Measurements from ENCODE around the gene ACSS1.

Gene ACSS1

GRCh38 chr20:25048519-25048952 is 9.4 kb downstream of the ACSS1 start:
- FAIRE-seq, result no peak

GRCh38 chr20:25047766-25048165 is 10.2 kb downstream of the ACSS1 start:
- FAIRE-seq (no peak), DNase-seq (ENCODE audit: insufficient read length, low spot score) (no peak)

More at GRCh38 chr20:25048519-25048952, 9.4 kb downstream of the ACSS1 start:
- no peak for DNase-seq (ENCODE audit: insufficient read length, low spot score)

GRCh38 chr20:25046736-25047666 is 10.9 kb downstream of the ACSS1 start:
- FAIRE-seq (no peak), DNase-seq (ENCODE audit: insufficient read length, low spot score) (no peak)

GRCh38 chr20:25046181-25046641 is 11.7 kb downstream of the ACSS1 start:
- DNase-seq (ENCODE audit: insufficient read length, low spot score) (no peak), FAIRE-seq (no peak)

GRCh38 chr20:25045343-25045712 is 12.6 kb downstream of the ACSS1 start:
- DNase-seq (ENCODE audit: insufficient read length, low spot score) (no peak), FAIRE-seq (no peak)

- no peak for DNase-seq (ENCODE audit: insufficient read length, low spot score)
- no peak for FAIRE-seq
Measured at GRCh38 chr20:25044660-25045342, 13.1 kb downstream of the ACSS1 start.

- no peak for FAIRE-seq
Measured at GRCh38 chr20:25044261-25044560, 13.7 kb downstream of the ACSS1 start.

GRCh38 chr20:25043499-25044260 is 14.3 kb downstream of the ACSS1 start:
- DNase-seq (ENCODE audit: insufficient read length, low spot score) (no peak), FAIRE-seq (no peak)

More at GRCh38 chr20:25044261-25044560, 13.7 kb downstream of the ACSS1 start:
- DNase-seq (ENCODE audit: insufficient read length, low spot score), result no peak

- no peak for FAIRE-seq
- no peak for DNase-seq (ENCODE audit: insufficient read length, low spot score)
Measured at GRCh38 chr20:25042531-25043498, 15.1 kb downstream of the ACSS1 start.

- DNase-seq (ENCODE audit: insufficient read length, low spot score) (no peak), FAIRE-seq (no peak)
Measured at GRCh38 chr20:25041813-25042530, 16.0 kb downstream of the ACSS1 start.

- DNase-seq (ENCODE audit: insufficient read length, low spot score) (no peak), FAIRE-seq (no peak)
Measured at GRCh38 chr20:25040438-25040831, 17.5 kb downstream of the ACSS1 start.

- no peak for FAIRE-seq
Measured at GRCh38 chr20:25039697-25040437, 18.1 kb downstream of the ACSS1 start.

GRCh38 chr20:25038591-25039015 is 19.3 kb downstream of the ACSS1 start:
- FAIRE-seq, result no peak
- DNase-seq (ENCODE audit: insufficient read length, low spot score), result no peak

More at GRCh38 chr20:25039697-25040437, 18.1 kb downstream of the ACSS1 start:
- no peak for DNase-seq (ENCODE audit: insufficient read length, low spot score)

GRCh38 chr20:25038103-25038410 is 19.9 kb downstream of the ACSS1 start:
- DNase-seq (ENCODE audit: insufficient read length, low spot score) (no peak), FAIRE-seq (no peak)

GRCh38 chr20:25037288-25038102 is 20.4 kb downstream of the ACSS1 start:
- no peak for DNase-seq (ENCODE audit: insufficient read length, low spot score)

GRCh38 chr20:25036331-25036936 is 21.5 kb downstream of the ACSS1 start:
- DNase-seq (ENCODE audit: insufficient read length, low spot score) (no peak), FAIRE-seq (no peak)

More at GRCh38 chr20:25037288-25038102, 20.4 kb downstream of the ACSS1 start:
- no peak for FAIRE-seq

GRCh38 chr20:25035921-25036320 is 22.0 kb downstream of the ACSS1 start:
- no peak for DNase-seq (ENCODE audit: insufficient read length, low spot score)

More at GRCh38 chr20:25035921-25036320, 22.0 kb downstream of the ACSS1 start:
- FAIRE-seq, result no peak
